ENCODE data around the gene FRAT2. TPM values are rescaled to one million over a fixed set of nuclear protein-coding genes. Genes with fewer than 3 reads are reported as not detected.

FRAT2 gene
- total and polyA plus RNA-seq, 10 of the 15 experiments (the other 5 are each of a cell fraction or from before 2014, with no cell fraction given) = 0.69 to 5.9 (median 3.8) TPM

DNA sequence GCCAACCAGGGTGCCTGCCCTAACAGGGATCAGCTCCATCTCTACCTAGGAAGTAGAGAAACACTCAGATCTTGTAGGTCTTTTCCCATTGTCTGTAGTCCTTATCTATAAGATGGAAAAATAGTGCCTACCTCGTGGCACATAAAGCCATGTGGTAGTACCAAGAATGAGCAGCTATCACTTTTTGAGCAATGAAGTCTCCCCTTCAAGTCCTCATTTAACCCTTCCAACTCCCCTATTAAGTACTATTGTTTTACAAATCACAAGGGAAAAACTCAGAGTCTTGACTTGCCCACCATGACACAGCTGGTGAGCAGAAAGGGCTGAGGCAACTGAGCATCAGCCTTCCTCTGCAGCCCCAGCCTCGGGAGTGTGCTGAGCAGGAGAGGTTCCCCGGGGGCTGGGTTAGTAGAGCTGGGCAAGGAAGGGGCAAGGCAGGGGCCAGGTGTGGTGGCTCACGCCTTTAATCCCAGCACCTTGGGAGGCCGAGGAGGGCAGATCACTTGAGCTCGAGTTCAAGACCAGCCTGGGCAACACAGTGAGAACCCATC, 3.3 kb downstream of the FRAT2 start:
- POLR2A ChIA-PET = interaction anchor here (1.1 kb wide), 1 partner anchor 10 kb away, joined by 4 read pairs; no protein-coding TSS in a partner anchor
- H3K4me2 ChIP-seq (ENCODE audit: control insufficient read depth, insufficient read depth) = no peak overlapping the region

More for the DNA sequence above, 3.3 kb downstream of the FRAT2 start:
- ATAC-seq = no peak
- CTCF ChIA-PET = interaction anchor here (0.7 to 4.0 kb wide), 6 partner anchors 11 to 258 kb away, joined by 3 to 29 read pairs (median 4); no protein-coding TSS in a partner anchor
- no peaks in the 10 kb centered on the region for H3K36me3 ChIP-seq (ENCODE audit: control insufficient read depth in 2 of 2, insufficient read depth in 2 of 2, low read length in 1 of 2)
- no peak for FAIRE-seq
- WGBS (ENCODE audit: insufficient coverage, insufficient replicate concordance, low lambda C conversion rate, missing lambda C conversion rate) = 57% methylated on average over 6 of the region's 6 CpGs
- DNase-seq (ENCODE audit: low read depth, low spot score) = no peak
- H3K79me2 ChIP-seq (ENCODE audit: control insufficient read depth, insufficient read depth, low read length) = no peaks in the 10 kb centered on the region
- H3K27me3 ChIP-seq (replicated peaks in 1 of 2; ENCODE audit: control insufficient read depth in 2 of 2, insufficient read depth in 2 of 2, low read length in 1 of 2) = peaks cover 0 to 2% of the 10 kb centered on the region in 2 experiments; a peak in 1 of 4 replicates
- SMC1A ChIA-PET (ENCODE audit: uncharacterized antibody, unreplicated experiment) = interaction anchor here (0.6 to 3.4 kb wide), 3 partner anchors 43 to 1678 kb away, joined by 3 to 17 read pairs (median 3); no protein-coding TSS in a partner anchor
- H3K9ac ChIP-seq (ENCODE audit: control insufficient read depth, insufficient read depth, low read length) = no peak overlapping the region
- in situ Hi-C loops (cut with MboI) = no loop called here
- no peak overlapping the region for H3K4me3 ChIP-seq
- intact Hi-C loops (cut with micrococcal nuclease; ENCODE audit: unreplicated experiment) = loop anchor here (5.0 kb wide), 1 partner anchor 39 kb away; the partner anchor contains the start of gene ARHGAP19
- no TSS peak for BruUV-seq (replicated peaks)
- RAD21 ChIA-PET (ENCODE audit: unreplicated experiment) = interaction anchor here (1.0 kb wide), 1 partner anchor 53 kb away, joined by 4 read pairs; no protein-coding TSS in a partner anchor
- H2AFZ ChIP-seq (ENCODE audit: control insufficient read depth, low read depth, low read length) = no peak overlapping the region
- H3K9me3 ChIP-seq (replicated peaks; ENCODE audit: control insufficient read depth, insufficient read depth, low read length) = no peaks in the 10 kb centered on the region
- TF ChIP-seq, protein P1, sequence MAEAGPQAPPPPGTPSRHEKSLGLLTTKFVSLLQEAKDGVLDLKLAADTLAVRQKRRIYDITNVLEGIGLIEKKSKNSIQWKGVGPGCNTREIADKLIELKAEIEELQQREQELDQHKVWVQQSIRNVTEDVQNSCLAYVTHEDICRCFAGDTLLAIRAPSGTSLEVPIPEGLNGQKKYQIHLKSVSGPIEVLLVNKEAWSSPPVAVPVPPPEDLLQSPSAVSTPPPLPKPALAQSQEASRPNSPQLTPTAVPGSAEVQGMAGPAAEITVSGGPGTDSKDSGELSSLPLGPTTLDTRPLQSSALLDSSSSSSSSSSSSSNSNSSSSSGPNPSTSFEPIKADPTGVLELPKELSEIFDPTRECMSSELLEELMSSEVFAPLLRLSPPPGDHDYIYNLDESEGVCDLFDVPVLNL (IDR thresholded peaks at IDR 0.05; ENCODE audit: low read depth, low read length) = no peak
- TF ChIP-seq PAX5 (IDR thresholded peaks at IDR 0.05; ENCODE audit: borderline replicate concordance, low read depth, low read length) = no peak
- no peak for TF ChIP-seq YBX1 (IDR thresholded peaks at IDR 0.05)
- no peak for TF ChIP-seq TCF3 (IDR thresholded peaks at IDR 0.05; ENCODE audit: borderline replicate concordance, insufficient read depth, low read depth, low read length)
- TF ChIP-seq ZSCAN29 (IDR thresholded peaks at IDR 0.05) = no peak
- TF ChIP-seq IKZF2 (IDR thresholded peaks at IDR 0.05) = no peak
- no peak for TF ChIP-seq IRF5 (IDR thresholded peaks at IDR 0.05; ENCODE audit: borderline replicate concordance)
- TF ChIP-seq ZNF24 (IDR thresholded peaks at IDR 0.05) = no peak
- H3K4me1 ChIP-seq (ENCODE audit: control insufficient read depth, insufficient read depth, low read length) = peaks cover 12% of the 10 kb centered on the region
- no peak overlapping the region for H3K27ac ChIP-seq (ENCODE audit: control insufficient read depth, insufficient read depth)
- no peaks in the 10 kb centered on the region; the same call in 1 of the 2 replicates for H4K20me1 ChIP-seq (ENCODE audit: control insufficient read depth, insufficient read depth)
